MM.1S (cell line): ENCODE data around the gene LMNB1.

Experiments used
- CTCF ChIP-seq: fragments of 300-600 bp; sonication (generic); IDR thresholded peaks from 2 replicates; pipeline ENCODE4 v1.5.1; 2016; ENCODE audit warnings: antibody characterized with exemption, low read length, mixed read lengths
- EZH2 ChIP-seq: fragments of 300-600 bp; sonication (generic); optimal IDR thresholded peaks from 2 replicates; pipeline ENCODE3; 2017; ENCODE audit warnings: low read depth, mild to moderate bottlenecking, antibody characterized with exemption, low read length, mixed read lengths
- EZH2phosphoT487 ChIP-seq: fragments of 300-600 bp; sonication (generic); IDR thresholded peaks from 2 replicates; pipeline ENCODE4 v1.6.1; 2018; ENCODE audit warnings: antibody characterized with exemption, low read length

- TF ChIP-seq CTCF (no peak), EZH2phosphoT487 (no peak), EZH2 (no peak)
Measured at GRCh38 chr5:126732716-126733115, 44.2 kb upstream of the LMNB1 start.
